SU-DHL-6 (cell line): ENCODE results near the gene SLC6A4.

Experiments used
- CTCF ChIP-seq: fragments of 200-600 bp; sonication (generic); IDR thresholded peaks from one replicate; pipeline ENCODE4 v1.5.1; 2017; ENCODE audit warnings: antibody characterized with exemption, mild to moderate bottlenecking, low read length, moderate library complexity; ENCODE audit not compliant: insufficient read depth, poor library complexity, severe bottlenecking
- EZH2phosphoT487 ChIP-seq: fragments of 200-600 bp; sonication (generic), shearing (Covaris generic); conservative IDR thresholded peaks from 2 replicates; pipeline ENCODE4 v1.6.1; 2018; ENCODE audit warnings: mild to moderate bottlenecking, antibody characterized with exemption, low read length, moderate library complexity, mixed read lengths

GRCh38 chr17:30158896-30159625, 76.4 kb downstream of the SLC6A4 start:
- TF ChIP-seq CTCF, result no peak
- TF ChIP-seq EZH2phosphoT487, result no peak
